Activated T-cell treated with anti-CD3 and anti-CD28 coated beads, Interleukin-2, amount 50 U/mL, for 72 hours (primary cell): ENCODE measurements around the gene TSPAN15. TPM values are rescaled to one million over a fixed set of nuclear protein-coding genes. Genes with fewer than 3 reads are reported as not detected.

Source experiments
- ATAC-seq, 2 donors: fragments of 150-1000 bp; cut with Tn5 transposase; replicated peaks in 1 of 2; 2 replicates each; pipeline ENCODE4 v1.10.0; 2021; ENCODE audit warnings: moderate library complexity in 2 of 2, mild to moderate bottlenecking in 1 of 2
- DNase-seq, 2 donors: peaks; one replicate each; pipeline ENCODE4 v3.0.0; 2021 to 2022; ENCODE audit warnings: mixed read lengths in 1 of 2
- H3K27ac Mint-ChIP-seq: one replicate; pipeline ENCODE4 v1.8.0; 2022; ENCODE audit warnings: mild to moderate bottlenecking, moderate library complexity, mixed read lengths
- H3K27me3 Mint-ChIP-seq: one replicate; pipeline ENCODE4 v1.8.0; 2022; ENCODE audit warnings: low read depth, mixed read lengths
- H3K36me3 Mint-ChIP-seq, 2 donors: one replicate each; pipeline ENCODE4 v1.8.0; 2022; ENCODE audit warnings: mixed read lengths in 2 of 2, mild to moderate bottlenecking in 1 of 2; ENCODE audit not compliant: insufficient read depth in 2 of 2
- H3K4me1 Mint-ChIP-seq: one replicate; pipeline ENCODE4 v1.8.0; 2022; ENCODE audit warnings: low read depth, mixed read lengths
- H3K4me3 Mint-ChIP-seq, 2 donors: one replicate each; pipeline ENCODE4 v1.8.0; 2022; ENCODE audit warnings: mild to moderate bottlenecking in 2 of 2, mixed read lengths in 2 of 2, moderate library complexity in 2 of 2
- H3K9me3 Mint-ChIP-seq, 2 donors: one replicate each; pipeline ENCODE4 v1.8.0; 2022; ENCODE audit warnings: mixed read lengths in 2 of 2
- total RNA-seq, 2 donors: library from RNA; stranded (reverse); gene quantifications; one replicate each; pipeline ENCODE4 v1.2.3, GENCODE V29; 2022

Gene TSPAN15
- total RNA-seq, 2 donors from 2014 or later: 1.5 to 1.8 TPM

DNA sequence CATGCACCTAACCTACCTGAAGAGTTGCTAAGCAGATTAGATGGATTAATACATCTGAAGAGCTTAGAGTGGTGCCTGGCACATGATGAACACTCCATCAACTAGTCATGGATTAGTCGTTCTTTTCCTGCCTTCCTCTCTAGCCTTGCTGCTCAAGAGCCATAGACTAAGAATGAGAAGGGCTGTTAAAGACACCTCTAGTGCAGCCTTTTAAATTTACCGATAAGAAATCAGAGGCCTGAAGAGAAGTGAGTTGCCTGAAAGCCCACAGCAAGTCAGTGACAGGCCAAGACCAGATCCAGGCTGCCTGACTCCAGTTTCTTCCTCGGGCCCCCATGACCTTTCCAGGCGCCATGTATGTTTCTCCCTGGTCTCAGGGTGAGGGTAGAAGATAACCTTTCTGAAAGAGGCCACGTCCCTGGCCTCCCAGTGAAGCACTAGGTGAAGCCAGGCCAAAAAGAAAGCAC, 6.5 kb downstream of the TSPAN15 start:
- ATAC-seq (no peak), DNase-seq (no peak)
- H3K27ac Mint-ChIP-seq: no peak overlapping the region
- H3K4me3 Mint-ChIP-seq: no peak overlapping the region
- H3K27me3 Mint-ChIP-seq: peaks cover 2% of the 10 kb centered on the region
- no peaks in the 10 kb centered on the region for H3K36me3 Mint-ChIP-seq
- peaks cover 19% of the 10 kb centered on the region for H3K4me1 Mint-ChIP-seq
- H3K9me3 Mint-ChIP-seq: no peaks in the 10 kb centered on the region

DNA sequence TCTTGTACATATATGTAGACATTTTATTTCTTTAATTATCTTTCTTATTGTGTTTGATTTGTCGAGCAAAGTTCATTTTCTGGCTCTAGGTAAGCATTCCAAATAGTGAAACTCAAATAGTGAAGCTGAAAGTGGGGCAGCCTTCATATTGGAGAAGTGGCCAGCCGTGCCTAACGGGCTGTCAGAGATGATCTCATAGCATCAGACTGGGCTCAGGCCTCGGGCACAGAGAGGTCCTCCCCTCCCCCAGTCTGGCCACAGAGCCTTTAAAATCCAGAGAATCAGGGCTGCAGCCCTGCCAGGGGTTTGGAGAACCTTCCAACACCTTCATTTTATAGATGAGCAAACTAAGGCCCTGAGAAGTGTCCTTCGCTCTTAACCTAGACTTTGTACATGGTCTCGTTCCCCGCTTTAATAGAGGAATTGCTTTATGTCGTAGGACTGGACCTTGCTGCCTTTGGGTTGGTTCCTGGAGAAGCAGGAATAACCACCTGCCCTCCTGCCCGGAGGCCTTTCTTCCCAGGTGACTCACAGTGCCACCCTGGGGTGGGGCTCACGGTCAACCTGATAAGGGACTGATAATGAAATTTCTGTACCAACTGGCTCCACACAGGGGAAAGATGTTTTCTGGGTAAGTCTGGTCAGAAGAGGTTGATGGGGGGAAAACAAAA, 7.3 kb downstream of the TSPAN15 start:
- Mint-ChIP-seq H3K4me3 (no peak overlapping the region), H3K27ac (no peak overlapping the region), H3K9me3 (no peaks in the 10 kb centered on the region), H3K4me1 (peaks cover 23% of the 10 kb centered on the region), H3K36me3 (no peaks in the 10 kb centered on the region), H3K27me3 (no peaks in the 10 kb centered on the region)
- DNase-seq: no peak
- ATAC-seq: no peak

DNA sequence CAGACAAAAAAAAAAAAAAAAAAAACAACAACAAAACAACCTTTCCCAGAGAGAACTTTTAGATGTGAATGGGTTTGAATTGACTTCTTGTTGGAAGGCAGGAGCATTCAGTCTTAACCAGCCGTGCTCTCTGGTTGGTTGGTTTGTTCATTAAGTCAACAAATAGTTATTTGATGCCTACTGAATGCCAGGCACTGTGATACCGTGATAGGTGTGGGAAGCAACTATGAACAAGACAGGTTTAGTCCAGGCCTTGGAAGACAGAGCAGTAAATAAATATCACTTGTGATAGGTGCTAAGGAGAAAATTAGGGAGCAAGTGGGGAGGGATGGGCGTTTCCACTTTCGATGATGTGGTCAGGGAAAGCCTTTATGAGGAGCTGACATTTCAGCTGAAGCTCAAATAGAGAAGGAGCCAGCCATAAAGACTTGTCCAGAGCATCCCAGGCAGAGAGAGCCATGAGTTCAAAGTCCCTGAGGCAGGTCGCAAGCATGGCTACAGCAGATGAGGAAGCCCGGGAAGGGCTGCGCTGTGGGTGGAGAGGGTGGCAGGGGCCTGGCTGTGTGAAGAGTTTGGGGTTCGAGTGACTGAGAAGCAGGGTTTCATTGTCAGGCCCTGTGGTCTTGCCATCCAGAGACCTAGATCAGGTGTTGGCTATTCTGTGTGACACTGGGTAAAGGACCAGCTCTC, 8.0 kb downstream of the TSPAN15 start:
- Mint-ChIP-seq H3K4me3 (no peak overlapping the region), H3K27ac (no peak overlapping the region), H3K4me1 (peaks cover 23% of the 10 kb centered on the region), H3K27me3 (no peaks in the 10 kb centered on the region), H3K36me3 (no peaks in the 10 kb centered on the region), H3K9me3 (no peaks in the 10 kb centered on the region)
- ATAC-seq (no peak), DNase-seq (no peak)

DNA sequence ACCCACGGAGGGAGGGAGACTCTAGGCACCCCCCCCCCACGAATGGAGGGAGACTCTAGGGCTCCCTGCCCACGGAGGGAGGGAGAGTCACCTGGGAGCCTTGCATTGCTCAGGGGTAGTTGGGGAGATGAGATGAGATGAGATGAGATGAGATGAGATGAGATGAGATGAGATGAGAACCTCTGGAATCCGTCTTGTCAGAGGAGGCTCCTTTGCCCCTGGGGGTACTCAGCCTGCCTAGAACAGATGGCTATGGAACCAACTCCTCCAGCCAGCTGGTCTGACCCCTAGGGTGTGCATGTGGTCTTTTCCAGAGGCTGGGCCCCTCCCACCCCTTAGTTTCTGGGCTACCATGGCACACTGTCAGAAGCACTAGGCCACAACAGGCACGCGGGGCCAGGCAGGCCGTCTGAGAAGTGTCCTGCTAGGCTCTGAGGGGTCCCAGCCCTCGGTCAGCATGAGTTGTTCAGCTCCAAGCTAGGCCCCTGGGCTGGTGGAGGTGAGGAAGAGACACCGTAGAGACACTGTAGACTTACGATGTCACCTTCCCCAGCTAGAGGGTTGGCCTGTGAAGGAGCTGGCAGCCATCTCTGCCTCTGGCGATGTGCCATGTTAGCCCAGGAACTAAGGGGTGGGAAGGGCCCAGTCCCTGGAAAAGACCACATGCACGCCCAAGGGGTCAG, 8.8 kb downstream of the TSPAN15 start:
- DNase-seq (no peak), ATAC-seq (no peak)
- Mint-ChIP-seq H3K9me3 (no peaks in the 10 kb centered on the region), H3K4me3 (no peak overlapping the region), H3K27ac (no peak overlapping the region), H3K4me1 (peaks cover 30% of the 10 kb centered on the region), H3K36me3 (no peaks in the 10 kb centered on the region), H3K27me3 (no peaks in the 10 kb centered on the region)

DNA sequence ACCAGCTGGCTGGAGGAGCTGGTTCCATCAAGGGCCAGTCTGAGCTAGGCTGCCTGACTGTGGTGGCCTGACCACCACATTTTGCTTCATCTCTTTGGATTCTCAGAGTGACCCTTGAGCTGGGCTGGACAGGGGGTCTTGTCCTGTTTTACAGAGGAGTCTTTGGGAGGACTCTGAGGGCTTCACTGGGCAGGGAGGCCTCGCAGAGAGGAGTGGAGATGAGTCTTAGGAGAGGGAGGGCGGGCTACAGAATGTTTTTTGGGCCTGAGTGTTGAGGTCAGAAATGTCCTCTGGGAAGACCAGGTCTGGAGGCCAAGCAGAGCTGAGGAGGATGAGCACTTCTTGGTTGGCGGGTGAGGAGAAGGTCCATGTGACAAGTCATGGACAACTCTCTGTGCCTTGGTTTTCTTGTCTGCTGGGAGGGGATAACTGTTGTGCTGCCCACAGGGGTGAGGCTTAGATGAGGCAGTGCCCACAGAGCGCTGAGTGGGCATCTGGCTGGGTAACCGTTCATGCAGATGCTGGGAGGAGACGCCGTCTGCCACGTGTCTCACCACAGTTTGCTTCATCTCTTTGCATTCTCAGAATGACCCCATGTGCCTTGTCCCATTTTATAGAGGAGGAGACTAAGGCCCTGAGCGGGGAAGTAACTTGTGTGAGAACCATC, 9.4 kb downstream of the TSPAN15 start:
- H3K27ac Mint-ChIP-seq: no peak overlapping the region
- H3K36me3 Mint-ChIP-seq: no peaks in the 10 kb centered on the region
- ATAC-seq (no peak), DNase-seq (no peak)
- no peaks in the 10 kb centered on the region for H3K27me3 Mint-ChIP-seq
- H3K9me3 Mint-ChIP-seq: no peaks in the 10 kb centered on the region
- H3K4me1 Mint-ChIP-seq: peaks cover 37% of the 10 kb centered on the region
- no peak overlapping the region for H3K4me3 Mint-ChIP-seq

DNA sequence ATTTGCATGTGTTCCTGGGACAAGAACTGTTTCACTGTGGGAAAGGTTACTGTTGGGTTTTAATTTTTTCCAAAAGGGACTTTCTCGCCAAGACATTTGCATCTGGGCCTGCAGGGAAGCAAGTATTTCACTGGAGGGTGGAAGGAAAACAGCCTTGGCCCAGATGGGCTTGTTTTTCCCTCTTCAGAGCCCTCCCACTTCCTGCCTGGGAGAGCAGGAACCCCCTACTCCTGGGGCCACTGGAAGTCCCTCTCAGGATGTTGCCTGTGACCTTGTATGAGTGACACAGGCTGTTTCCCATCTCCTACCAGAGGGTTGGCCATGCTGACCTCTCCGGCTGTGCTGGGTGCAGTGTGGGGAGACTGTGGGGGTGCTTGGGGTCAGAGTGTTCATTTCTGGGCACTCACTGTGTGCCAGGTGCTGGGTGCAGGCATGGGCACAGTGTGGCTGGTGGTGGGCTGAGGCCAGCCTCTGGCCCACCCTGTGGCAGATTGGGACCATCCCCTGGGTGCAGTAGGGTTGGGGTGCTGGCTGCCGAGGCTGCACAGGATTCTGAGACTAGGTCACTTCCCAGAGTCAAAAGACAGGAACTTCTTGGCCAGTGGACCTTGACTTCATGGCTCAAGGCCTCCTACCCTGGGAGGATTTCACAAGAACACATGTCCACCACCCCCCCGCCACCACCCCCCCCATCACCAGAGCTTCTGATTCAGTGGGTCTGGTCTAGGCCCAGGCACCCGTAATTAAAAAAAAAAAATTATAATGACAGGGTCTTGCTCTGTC, 10.2 kb downstream of the TSPAN15 start:
- Mint-ChIP-seq H3K27ac (no peak overlapping the region), H3K36me3 (no peaks in the 10 kb centered on the region), H3K27me3 (no peaks in the 10 kb centered on the region), H3K4me1 (peaks cover 39% of the 10 kb centered on the region), H3K9me3 (no peaks in the 10 kb centered on the region), H3K4me3 (no peak overlapping the region)
- no peak for ATAC-seq
- DNase-seq: no peak

DNA sequence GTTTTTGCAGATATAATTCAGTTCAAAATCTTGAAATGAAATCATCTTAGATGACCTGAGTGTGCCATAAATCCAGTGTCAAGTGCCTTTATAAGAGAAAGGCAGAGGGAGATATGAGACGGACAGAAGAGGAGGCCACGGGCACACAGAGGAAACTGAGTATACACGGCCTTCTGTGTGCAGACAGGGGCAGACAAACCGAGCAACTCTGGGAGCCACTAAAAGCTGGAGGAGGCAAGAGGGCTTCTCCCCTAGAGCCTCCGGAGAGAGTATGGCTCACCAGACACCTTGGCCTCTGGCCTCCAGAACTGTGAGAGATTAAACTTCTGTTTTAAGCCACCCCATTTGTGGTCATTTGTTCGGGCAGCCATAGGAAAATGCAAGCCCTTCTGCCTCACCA, 12.6 kb downstream of the TSPAN15 start:
- DNase-seq (no peak), ATAC-seq (no peak)
- H3K9me3 Mint-ChIP-seq: no peaks in the 10 kb centered on the region
- H3K4me3 Mint-ChIP-seq: no peak overlapping the region
- no peaks in the 10 kb centered on the region for H3K27me3 Mint-ChIP-seq
- no peaks in the 10 kb centered on the region for H3K36me3 Mint-ChIP-seq
- H3K4me1 Mint-ChIP-seq: peaks cover 30% of the 10 kb centered on the region
- no peak overlapping the region for H3K27ac Mint-ChIP-seq

DNA sequence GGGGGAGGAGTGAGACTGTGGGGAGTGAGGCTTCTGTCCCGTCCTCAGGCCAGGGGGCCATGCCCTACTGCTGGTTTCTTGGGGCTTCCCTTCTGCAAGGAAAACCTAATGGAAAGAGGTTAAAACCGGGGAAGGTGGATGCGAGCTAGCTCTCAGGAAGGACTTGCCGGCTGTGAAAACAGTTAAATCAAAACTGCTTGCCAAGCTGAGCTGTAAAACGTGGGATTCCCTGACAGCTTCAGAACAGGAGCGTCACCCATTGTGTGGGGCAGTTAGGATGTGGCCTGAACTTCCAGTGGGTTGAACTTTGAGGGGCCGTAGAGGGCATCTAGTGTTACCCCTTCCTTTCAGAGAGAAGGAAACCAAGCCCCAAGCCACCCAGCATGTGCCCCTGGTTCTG, 13.1 kb downstream of the TSPAN15 start:
- Mint-ChIP-seq H3K36me3 (no peaks in the 10 kb centered on the region), H3K27me3 (no peaks in the 10 kb centered on the region), H3K9me3 (no peaks in the 10 kb centered on the region), H3K4me3 (no peak overlapping the region), H3K27ac (no peak overlapping the region), H3K4me1 (peaks cover 30% of the 10 kb centered on the region)
- no peak for DNase-seq
- ATAC-seq: no peak

DNA sequence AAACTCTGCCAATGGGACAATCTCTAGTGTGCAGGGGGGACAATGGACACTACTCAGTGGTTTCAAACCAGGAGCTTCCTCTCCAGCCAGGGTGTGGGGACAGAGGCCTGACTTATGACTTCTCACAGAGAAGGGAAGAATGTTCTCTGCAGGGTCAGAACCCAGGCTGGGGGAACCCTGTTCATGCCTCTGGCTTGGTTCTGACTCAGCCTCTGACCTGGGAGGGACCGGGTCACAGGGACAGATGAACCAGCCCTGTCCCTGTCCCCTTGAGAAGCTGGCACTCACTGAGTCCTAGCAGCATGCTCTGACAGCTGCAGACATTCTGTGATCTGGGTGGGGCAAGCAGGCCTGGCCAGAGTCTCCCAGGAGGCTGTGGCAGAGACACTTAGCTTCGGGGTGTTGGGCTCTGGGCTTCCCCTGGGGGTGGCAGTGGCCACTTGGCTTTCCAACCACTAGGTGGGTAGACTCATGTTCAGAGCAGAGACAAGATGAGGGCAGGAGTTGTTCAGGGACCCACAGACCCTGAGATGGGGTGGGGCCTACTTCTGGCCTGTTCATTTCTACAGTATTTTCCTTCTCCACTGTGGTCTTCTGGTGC, 13.6 kb downstream of the TSPAN15 start:
- Mint-ChIP-seq H3K4me3 (peak overlapping the region in 1 of 2 donors; percentile 12), H3K27ac (peak overlapping the region; percentile 67), H3K36me3 (no peaks in the 10 kb centered on the region), H3K27me3 (peaks cover 1% of the 10 kb centered on the region), H3K4me1 (peaks cover 30% of the 10 kb centered on the region), H3K9me3 (no peaks in the 10 kb centered on the region)
- ATAC-seq (peak; percentile 47 to 68), DNase-seq (peak; percentile 10 to 15)

DNA sequence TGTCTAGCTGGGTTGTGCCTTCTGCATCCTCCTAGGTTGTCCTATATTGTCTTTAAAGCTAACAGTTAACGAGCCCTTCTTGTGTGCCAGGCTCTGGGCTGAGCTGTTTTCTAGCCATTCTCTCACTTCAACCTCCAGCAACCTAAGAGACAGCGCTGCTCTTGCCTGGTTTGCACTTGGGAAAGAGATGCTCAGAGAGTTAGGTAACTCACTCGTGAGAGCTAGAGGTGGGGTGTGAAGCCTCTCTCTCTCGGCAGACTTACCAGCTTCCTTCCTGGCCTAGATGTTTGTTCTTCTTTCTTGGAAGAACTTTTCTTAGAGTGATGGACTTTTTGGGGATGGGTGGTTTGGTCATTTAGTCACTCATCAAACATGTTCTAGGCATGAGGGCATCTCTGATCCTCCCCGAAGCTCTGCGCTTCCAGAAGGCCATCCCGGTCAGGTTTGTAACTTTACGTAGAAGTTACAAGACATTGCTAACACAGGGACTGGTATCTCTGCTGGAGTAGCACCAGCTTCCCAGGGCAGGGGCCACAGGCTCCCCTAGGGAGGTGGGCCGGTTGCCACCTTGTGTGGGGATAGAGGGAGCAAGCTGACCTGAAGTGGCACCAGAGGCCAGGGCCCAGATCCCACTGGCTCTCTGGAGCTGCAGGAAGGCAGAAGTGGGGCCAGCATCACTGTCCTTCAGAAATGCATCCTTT, 14.3 kb downstream of the TSPAN15 start:
- no peak for DNase-seq
- H3K27ac Mint-ChIP-seq: peak overlapping the region; percentile 67
- peak overlapping the region in 1 of 2 donors; percentile 12 for H3K4me3 Mint-ChIP-seq
- H3K27me3 Mint-ChIP-seq: peaks cover 8% of the 10 kb centered on the region
- peak; percentile 9 to 27 for ATAC-seq
- peaks cover 27% of the 10 kb centered on the region for H3K4me1 Mint-ChIP-seq
- H3K9me3 Mint-ChIP-seq: no peaks in the 10 kb centered on the region
- no peaks in the 10 kb centered on the region for H3K36me3 Mint-ChIP-seq

DNA sequence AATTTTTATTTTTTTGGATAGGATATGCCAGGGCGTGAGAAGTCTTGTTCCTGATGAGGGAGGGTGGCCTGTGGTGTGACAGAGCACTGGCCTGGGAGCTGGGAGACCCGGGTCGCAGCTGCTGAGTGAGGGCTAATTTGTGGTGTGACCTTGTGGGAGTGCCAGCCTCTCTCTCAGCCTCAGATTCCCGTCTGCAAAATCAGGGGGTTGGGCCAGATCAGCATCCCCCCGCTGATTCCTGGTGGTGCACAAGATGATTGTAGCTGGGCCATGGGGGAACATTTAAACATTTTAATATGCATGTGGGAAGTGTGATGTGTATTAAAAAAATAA, 14.9 kb downstream of the TSPAN15 start:
- ATAC-seq: no peak
- Mint-ChIP-seq H3K27ac (no peak overlapping the region), H3K4me1 (peaks cover 24% of the 10 kb centered on the region)

DNA sequence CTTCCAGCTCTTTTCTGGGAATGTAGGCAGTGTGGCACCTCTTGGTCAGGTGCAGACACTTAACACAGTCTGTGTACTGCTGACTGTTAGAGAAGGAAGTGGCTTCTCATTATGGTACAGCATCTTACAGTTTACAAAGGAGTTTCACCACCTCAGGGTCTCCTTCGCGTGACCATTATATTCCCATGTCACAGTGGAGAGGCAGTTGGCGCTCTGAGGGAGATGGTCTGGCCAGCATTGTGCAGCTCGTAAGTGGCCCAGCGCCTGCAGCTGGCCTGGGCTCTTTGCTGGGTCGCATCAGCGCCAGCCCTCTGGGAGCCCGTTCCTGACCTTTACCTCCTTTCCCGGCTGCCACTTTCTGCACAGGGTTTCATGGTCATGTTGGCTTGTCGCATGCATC, 15.4 kb downstream of the TSPAN15 start:
- Mint-ChIP-seq H3K4me3 (no peak overlapping the region), H3K27ac (no peak overlapping the region)

More for the DNA sequence above, 14.9 kb downstream of the TSPAN15 start:
- Mint-ChIP-seq H3K27me3 (peaks cover 13% of the 10 kb centered on the region), H3K4me3 (no peak overlapping the region), H3K9me3 (no peaks in the 10 kb centered on the region), H3K36me3 (no peaks in the 10 kb centered on the region)
- no peak for DNase-seq

More for the DNA sequence above, 15.4 kb downstream of the TSPAN15 start:
- no peaks in the 10 kb centered on the region for H3K9me3 Mint-ChIP-seq
- no peaks in the 10 kb centered on the region for H3K36me3 Mint-ChIP-seq
- H3K4me1 Mint-ChIP-seq: peaks cover 24% of the 10 kb centered on the region
- H3K27me3 Mint-ChIP-seq: peaks cover 14% of the 10 kb centered on the region
- no peak for ATAC-seq
- DNase-seq: no peak
